ENCODE results near the gene TTC3.
"Not testable (repeated sequence)": the region's sequence is repeated elsewhere in the genome, so short reads cannot be mapped to it uniquely, and the experiment has no call there.

The TTC3 gene

DNA sequence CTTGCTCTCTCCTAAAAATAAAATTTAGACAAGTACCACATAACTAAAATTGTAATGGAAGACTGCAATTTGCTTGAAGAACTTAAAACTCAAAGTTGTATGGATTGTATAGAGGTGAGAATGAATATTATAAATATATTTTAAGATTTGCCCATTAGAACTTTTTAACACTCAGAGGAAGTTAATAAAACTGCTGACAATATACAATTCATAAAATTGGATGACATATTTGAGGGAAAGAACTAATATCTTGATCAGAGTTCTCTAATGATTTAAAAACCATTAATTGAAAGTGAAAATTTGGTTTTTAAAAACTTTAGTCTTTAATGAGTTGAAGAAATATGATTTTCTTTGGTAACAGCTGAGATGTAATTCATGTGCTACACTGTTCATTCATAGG is 20.9 kb downstream of the TTC3 start:
- Histone ChIP-seq H3K9ac (ENCODE audit: insufficient read length) (no peak overlapping the region), H3K4me3 (no peak overlapping the region), H3K9me3 (ENCODE audit: low read depth, low read length) (no peaks in the 10 kb centered on the region), H3K36me3 (ENCODE audit: insufficient read depth, low read length) (peaks cover 55% of the 10 kb centered on the region), H3K27ac (no peak overlapping the region)
- TF ChIP-seq POLR2AphosphoS5 (IDR thresholded peaks at IDR 0.05; ENCODE audit: borderline replicate concordance, low read depth, low read length) (no peak), FOXP2 (optimal IDR thresholded peaks at IDR 0.05; ENCODE audit: control extremely low read depth, extremely low read length, insufficient read depth) (no peak), EZH2 (IDR thresholded peaks at IDR 0.05) (no peak)
- no peak for DNase-seq (ENCODE audit: low read depth, low spot score)

DNA sequence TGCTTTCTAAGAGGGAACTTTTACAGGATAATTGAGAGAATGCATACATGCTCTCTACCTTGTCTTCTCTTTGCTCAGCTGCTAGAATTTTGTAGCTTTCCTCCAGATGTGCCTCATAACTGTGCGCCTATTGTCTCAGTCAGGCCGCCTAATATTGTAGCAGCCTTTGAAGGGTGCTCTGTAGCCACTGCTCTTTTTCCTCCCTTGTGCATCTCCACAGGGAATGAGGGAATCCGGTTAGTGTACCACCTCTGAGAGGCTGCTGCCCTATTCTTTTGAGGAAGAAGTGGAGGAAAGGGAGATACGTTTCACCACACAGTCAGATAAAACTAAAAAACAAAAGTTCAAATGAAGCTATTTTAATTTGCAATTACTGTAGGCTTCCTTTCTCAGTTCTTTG is 22.8 kb downstream of the TTC3 start:
- Histone ChIP-seq H3K9me3 (ENCODE audit: low read depth, low read length) (no peaks in the 10 kb centered on the region), H3K9ac (ENCODE audit: insufficient read length) (no peak overlapping the region), H3K36me3 (ENCODE audit: insufficient read depth, low read length) (peaks cover 68% of the 10 kb centered on the region), H3K27ac (no peak overlapping the region), H3K4me3 (no peak overlapping the region)
- no peak for DNase-seq (ENCODE audit: low read depth, low spot score)
- no peak for TF ChIP-seq FOXP2 (optimal IDR thresholded peaks at IDR 0.05; ENCODE audit: control extremely low read depth, extremely low read length, insufficient read depth)
- TF ChIP-seq POLR2AphosphoS5 (IDR thresholded peaks at IDR 0.05; ENCODE audit: borderline replicate concordance, low read depth, low read length): no peak
- no peak for TF ChIP-seq EZH2 (IDR thresholded peaks at IDR 0.05)

DNA sequence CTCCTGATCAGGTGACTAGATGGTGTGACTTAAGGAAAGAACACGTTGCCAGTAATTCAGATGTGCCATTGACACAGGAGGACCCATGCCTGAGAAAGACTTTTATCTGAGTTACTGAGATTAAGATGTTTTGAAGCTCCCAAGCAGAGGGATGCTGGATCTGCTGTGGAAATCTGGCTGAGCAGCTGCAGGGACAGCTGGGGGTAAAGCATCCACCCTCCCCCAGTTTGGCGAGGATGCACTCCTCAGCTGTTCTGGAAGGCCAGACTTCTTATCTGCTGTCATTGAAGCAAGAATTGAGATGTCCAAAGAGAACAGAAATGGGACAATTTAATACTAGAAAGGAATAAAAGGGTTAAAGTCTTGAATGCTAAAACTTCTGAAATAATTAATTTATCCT is 25.7 kb downstream of the TTC3 start:
- Histone ChIP-seq H3K4me3 (no peak overlapping the region), H3K9me3 (ENCODE audit: low read depth, low read length) (no peaks in the 10 kb centered on the region), H3K27ac (no peak overlapping the region), H3K36me3 (ENCODE audit: insufficient read depth, low read length) (peaks cover 60% of the 10 kb centered on the region), H3K9ac (ENCODE audit: insufficient read length) (no peak overlapping the region)
- DNase-seq (ENCODE audit: low read depth, low spot score): no peak
- no peak for TF ChIP-seq EZH2 (IDR thresholded peaks at IDR 0.05)
- TF ChIP-seq POLR2AphosphoS5 (IDR thresholded peaks at IDR 0.05; ENCODE audit: borderline replicate concordance, low read depth, low read length): no peak
- no peak for TF ChIP-seq FOXP2 (optimal IDR thresholded peaks at IDR 0.05; ENCODE audit: control extremely low read depth, extremely low read length, insufficient read depth)

DNA sequence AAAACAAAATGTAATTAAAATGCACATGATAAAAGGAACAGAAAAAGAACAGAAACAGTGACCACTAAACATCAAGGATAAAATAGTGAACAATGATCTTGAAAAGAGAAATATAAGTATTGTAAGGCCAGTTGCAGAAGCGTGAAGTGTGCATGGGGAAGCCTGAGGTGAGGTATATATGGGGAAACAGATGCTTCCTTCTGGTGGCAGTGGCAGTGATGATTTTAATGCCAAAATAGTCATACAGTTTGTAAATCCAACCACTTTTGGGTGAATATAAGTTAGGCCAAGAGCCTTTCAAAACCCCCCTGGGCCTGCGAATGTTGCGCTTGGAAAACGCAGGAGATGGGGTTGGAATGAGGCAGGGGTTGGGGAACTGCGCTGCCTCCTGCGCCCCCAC is 27.3 kb downstream of the TTC3 start:
- DNase-seq (ENCODE audit: low read depth, low spot score): no peak
- Histone ChIP-seq H3K27ac (no peak overlapping the region), H3K36me3 (ENCODE audit: insufficient read depth, low read length) (peaks cover 51% of the 10 kb centered on the region), H3K9ac (ENCODE audit: insufficient read length) (no peak overlapping the region), H3K9me3 (ENCODE audit: low read depth, low read length) (no peaks in the 10 kb centered on the region), H3K4me3 (no peak overlapping the region)
- TF ChIP-seq POLR2AphosphoS5 (IDR thresholded peaks at IDR 0.05; ENCODE audit: borderline replicate concordance, low read depth, low read length) (no peak), FOXP2 (optimal IDR thresholded peaks at IDR 0.05; ENCODE audit: control extremely low read depth, extremely low read length, insufficient read depth) (no peak), EZH2 (IDR thresholded peaks at IDR 0.05) (no peak)

DNA sequence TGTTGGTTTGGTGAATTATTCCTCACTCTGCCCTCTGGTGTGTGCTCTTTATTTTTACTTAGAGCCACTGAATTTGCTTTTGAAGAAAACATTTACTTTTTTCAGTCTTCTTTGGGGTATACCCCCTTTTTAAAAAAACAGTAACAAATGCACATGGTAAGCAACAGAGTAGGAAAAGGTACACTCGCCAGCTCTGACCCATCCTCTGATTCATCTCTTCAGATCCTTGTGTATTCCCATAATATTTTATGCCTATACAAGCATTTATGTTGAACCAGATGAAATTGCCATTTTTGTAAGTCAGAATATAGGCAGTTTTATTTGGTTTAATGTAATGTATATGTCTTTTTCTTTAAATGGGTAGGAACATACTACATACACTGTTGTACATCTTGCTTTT is 28.3 kb downstream of the TTC3 start:
- H3K36me3 ChIP-seq (ENCODE audit: insufficient read depth, low read length): peaks cover 41% of the 10 kb centered on the region
- no peak overlapping the region for H3K4me3 ChIP-seq
- TF ChIP-seq EZH2 (IDR thresholded peaks at IDR 0.05): no peak
- no peak for TF ChIP-seq POLR2AphosphoS5 (IDR thresholded peaks at IDR 0.05; ENCODE audit: borderline replicate concordance, low read depth, low read length)
- no peak for TF ChIP-seq FOXP2 (optimal IDR thresholded peaks at IDR 0.05; ENCODE audit: control extremely low read depth, extremely low read length, insufficient read depth)
- no peak overlapping the region for H3K27ac ChIP-seq
- no peak overlapping the region for H3K9ac ChIP-seq (ENCODE audit: insufficient read length)
- H3K9me3 ChIP-seq (ENCODE audit: low read depth, low read length): no peaks in the 10 kb centered on the region
- DNase-seq (ENCODE audit: low read depth, low spot score): no peak

DNA sequence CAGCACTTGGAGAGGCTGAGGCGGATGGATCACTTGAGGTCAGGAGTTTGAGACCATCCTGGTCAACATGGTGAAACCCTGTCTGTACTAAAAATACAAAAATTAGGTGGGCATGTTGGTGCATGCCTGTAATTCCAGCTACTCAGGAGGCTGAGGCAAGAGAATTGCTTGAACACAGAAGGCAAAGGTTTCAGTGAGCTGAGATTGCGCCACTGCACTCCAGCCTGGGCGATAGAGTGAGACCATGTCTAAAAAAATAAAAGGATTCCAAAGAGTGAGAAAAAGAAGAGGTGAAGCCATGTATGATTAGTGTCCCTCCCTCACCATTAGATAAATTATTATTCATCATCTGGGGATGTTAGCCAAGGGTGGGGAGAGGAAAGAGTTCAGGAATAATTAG is 29.7 kb downstream of the TTC3 start:
- H3K36me3 ChIP-seq (ENCODE audit: insufficient read depth, low read length): peaks cover 34% of the 10 kb centered on the region
- H3K27ac ChIP-seq; H3K9me3 ChIP-seq (ENCODE audit: low read depth, low read length): not testable (repeated sequence)

DNA sequence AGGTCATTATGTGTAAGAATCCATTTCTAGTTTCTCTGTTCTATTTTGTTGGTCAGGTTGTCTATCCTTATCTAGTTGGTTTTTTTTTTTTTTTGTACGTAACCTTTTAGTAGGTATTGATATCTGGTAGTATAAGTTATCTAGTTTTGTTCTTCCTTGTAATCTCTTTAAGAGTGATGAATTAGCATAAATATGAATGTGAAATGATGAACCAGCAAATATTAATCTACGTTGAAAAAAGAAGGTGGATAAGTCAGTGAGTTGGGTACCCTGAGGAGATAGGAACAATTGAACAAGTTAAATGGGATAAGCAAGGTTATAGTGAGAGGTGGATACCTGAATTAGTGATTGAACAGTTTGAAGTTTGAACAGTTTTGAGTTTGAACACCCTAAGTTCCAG is 33.9 kb downstream of the TTC3 start:
- Histone ChIP-seq H3K36me3 (ENCODE audit: insufficient read depth, low read length) (peaks cover 14% of the 10 kb centered on the region), H3K9ac (ENCODE audit: insufficient read length) (no peak overlapping the region), H3K9me3 (ENCODE audit: low read depth, low read length) (peaks cover 3% of the 10 kb centered on the region; the same call in 1 of the 2 replicates), H3K27ac (no peak overlapping the region), H3K4me3 (no peak overlapping the region)
- no peak for DNase-seq (ENCODE audit: low read depth, low spot score)
- no peak for TF ChIP-seq FOXP2 (optimal IDR thresholded peaks at IDR 0.05; ENCODE audit: control extremely low read depth, extremely low read length, insufficient read depth)
- TF ChIP-seq EZH2 (IDR thresholded peaks at IDR 0.05): no peak
- TF ChIP-seq POLR2AphosphoS5 (IDR thresholded peaks at IDR 0.05; ENCODE audit: borderline replicate concordance, low read depth, low read length): no peak

More for the DNA sequence above, 29.7 kb downstream of the TTC3 start:
- not testable (repeated sequence) for DNase-seq (ENCODE audit: low read depth, low spot score); H3K4me3 ChIP-seq; H3K9ac ChIP-seq (ENCODE audit: insufficient read length)

DNA sequence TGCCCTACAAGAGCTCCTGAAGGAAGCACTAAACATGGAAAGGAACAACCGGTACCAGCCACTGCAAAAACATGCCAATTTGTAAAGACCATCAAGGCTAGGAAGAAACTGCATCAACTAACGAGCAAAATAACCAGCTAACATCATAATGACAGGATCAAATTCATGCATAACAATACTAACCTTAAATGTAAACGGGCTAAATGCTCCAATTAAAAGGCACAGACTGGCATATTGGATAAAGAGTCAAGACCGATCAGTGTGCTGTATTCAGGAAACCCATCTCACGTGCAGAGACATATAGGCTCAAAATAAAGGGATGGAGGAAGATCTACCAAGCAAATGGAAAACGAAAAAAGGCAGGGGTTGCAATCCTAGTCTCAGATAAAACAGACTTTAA is 38.0 kb downstream of the TTC3 start:
- not testable (repeated sequence) for H3K4me3 ChIP-seq; H3K9ac ChIP-seq (ENCODE audit: insufficient read length); DNase-seq (ENCODE audit: low read depth, low spot score); H3K9me3 ChIP-seq (ENCODE audit: low read depth, low read length); H3K27ac ChIP-seq
- H3K36me3 ChIP-seq (ENCODE audit: insufficient read depth, low read length): peaks cover 14% of the 10 kb centered on the region

DNA sequence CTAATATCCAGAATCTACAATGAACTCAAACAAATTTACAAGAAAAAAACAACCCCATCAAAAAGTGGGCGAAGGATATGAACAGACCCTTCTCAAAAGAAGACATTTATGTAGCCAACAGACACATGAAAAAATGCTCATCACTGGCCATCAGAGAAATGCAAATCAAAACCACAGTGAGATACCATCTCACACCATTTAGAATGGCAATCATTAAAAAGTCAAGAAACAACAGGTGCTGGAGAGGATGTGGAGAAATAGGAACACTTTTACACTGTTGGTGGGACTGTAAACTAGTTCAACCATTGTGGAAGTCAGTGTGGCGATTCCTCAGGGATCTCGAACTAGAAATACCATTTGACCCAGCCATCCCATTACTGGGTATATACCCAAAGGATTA is 41.2 kb downstream of the TTC3 start:
- not testable (repeated sequence) for DNase-seq (ENCODE audit: low read depth, low spot score); H3K9me3 ChIP-seq (ENCODE audit: low read depth, low read length); H3K4me3 ChIP-seq; H3K36me3 ChIP-seq (ENCODE audit: insufficient read depth, low read length); H3K27ac ChIP-seq; H3K9ac ChIP-seq (ENCODE audit: insufficient read length)

DNA sequence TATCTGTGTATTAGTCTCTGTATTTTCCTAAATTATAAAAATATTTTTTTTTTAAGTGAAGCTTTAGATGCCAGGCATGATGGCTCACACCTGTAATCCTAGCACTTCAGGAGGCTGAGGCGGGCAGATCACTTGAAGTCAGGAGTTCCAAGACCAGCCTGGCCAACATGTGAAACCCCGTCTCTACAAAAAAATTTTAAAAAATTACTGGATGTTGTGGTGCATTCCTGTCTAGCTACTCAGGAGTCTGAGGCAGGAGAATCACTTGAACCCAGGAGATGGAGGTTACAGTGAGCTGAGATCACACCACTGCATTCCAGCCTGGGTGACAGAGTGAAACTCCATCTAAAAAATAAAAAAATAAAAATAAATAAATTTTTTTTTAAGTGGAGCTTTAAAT is 43.4 kb downstream of the TTC3 start:
- not testable (repeated sequence) for H3K4me3 ChIP-seq; H3K36me3 ChIP-seq (ENCODE audit: insufficient read depth, low read length); H3K9me3 ChIP-seq (ENCODE audit: low read depth, low read length); DNase-seq (ENCODE audit: low read depth, low spot score); H3K9ac ChIP-seq (ENCODE audit: insufficient read length); H3K27ac ChIP-seq
